Ovary (tissue), 9 donors: ENCODE data around the gene PLCB4. TPM values are rescaled to one million over a fixed set of nuclear protein-coding genes. Genes with fewer than 3 reads are reported as not detected.

Source experiments
- DNase-seq, 5 donors: peaks; one replicate each; pipeline ENCODE4 v3.0.0-alpha.2; 2019 to 2020
- H3K27ac ChIP-seq, 2 donors: fragments of 200-600 bp; one replicate each; pipeline versions ENCODE4 v1.5.1 to v1.8.0; 2019 to 2022
- H3K27me3 ChIP-seq: fragments of 200-600 bp; one replicate; pipeline ENCODE4 v1.8.0; 2022
- H3K36me3 ChIP-seq: fragments of 200-600 bp; sonication (generic); one replicate; pipeline ENCODE4 v1.5.1; 2019
- H3K4me1 ChIP-seq: one replicate; pipeline ENCODE4 v1.8.1; 2013; ENCODE audit warnings: mild to moderate bottlenecking, moderate library complexity; ENCODE audit not compliant: insufficient read depth
- H3K4me3 ChIP-seq: fragments of 200-600 bp; sonication (generic); one replicate; pipeline ENCODE4 v1.5.1; 2017
- H3K9me3 ChIP-seq, 2 donors: fragments of 200-600 bp in 1 of 2; sonication (generic) in 1 of 2; one replicate each; pipeline versions ENCODE4 v1.5.1 to v1.8.1; 2013 to 2019; ENCODE audit warnings: mild to moderate bottlenecking in 1 of 2, moderate library complexity in 1 of 2
- EP300 ChIP-seq: sonication (generic); formaldehyde crosslinking; IDR thresholded peaks from one replicate; pipeline ENCODE4 v1.6.1; 2017; ENCODE audit warnings: antibody characterized with exemption
- POLR2A ChIP-seq: fragments of 450-650 bp; IDR thresholded peaks from one replicate; pipeline ENCODE4 v1.6.1; 2017; ENCODE audit warnings: antibody characterized with exemption, mild to moderate bottlenecking, moderate library complexity
- WGBS, 3 donors: extraction: QIAGEN DNeasy Blood & Tissue Kit in 1 of 3; methylation state at CpG; one replicate each; pipeline versions ENCODE4 v1.1.5 to v1.1.7; 2013 to 2017; 5-methylcytosine and 5-hydroxymethylcytosine counted together
- intact Hi-C, 4 donors: fragments of 100-400 bp; cut with DNase I; formaldehyde crosslinking; loops; one replicate each; pipeline versions ENCODE4 v1.11.0 to v1.15.1; 2022 to 2023
- polyA plus RNA-seq, 2 donors: library from polyadenylated mRNA; stranded (reverse); fragments of 200-250 nt in 1 of 2; fragments of 350-450 nt in 1 of 2; fragmentation: Illumina TruSeq in 1 of 2; extraction: RNeasy Lipid Tissue Mini Kit (QIAGEN cat#74804) in 1 of 2; gene quantifications; one replicate each; pipeline ENCODE4 v1.2.3, GENCODE V29; 2013 to 2014
- total RNA-seq, 7 donors: library from RNA; depleted of rRNA in 2 of 7; stranded (reverse); fragments of >200 nt in 2 of 7; fragmentation: NEBNext Ultra II Directional in 3 of 7; extraction: Animal tissue kit (Norgen Biotek cat#: 25700) in 3 of 7; gene quantifications; one replicate each; pipeline versions ENCODE4 v1.1.0 to v1.2.4, GENCODE V29; 2016 to 2023
- TF ChIP-seq, protein P1 (sequence below), 3 donors: fragments of 450-650 bp in 2 of 3; fragments of 200-600 bp in 1 of 3; IDR thresholded peaks; one replicate each; pipeline versions ENCODE4 v1.5.1 to v1.8.0; 2016 to 2022; ENCODE audit warnings: antibody characterized with exemption in 3 of 3, mild to moderate bottlenecking in 1 of 3
- donor health status: DM: no; HTN: no; CAD: no; lungs with moderate emphysema.
- donor health status: DM: no; HTN: no; CAD: no.
- donor health status: Bipolar disorder and iron deficiency.
- donor health status: DM: yes; HTN: yes; CAD: no.
- donor health status: DM: no; HTN: no; CAD: no.
- donor health status: DM: yes; HTN: yes; CAD: no.

Gene PLCB4
- total and polyA plus RNA-seq, 9 donors, result 2.8 to 11.8 (median 5.6) TPM

DNA sequence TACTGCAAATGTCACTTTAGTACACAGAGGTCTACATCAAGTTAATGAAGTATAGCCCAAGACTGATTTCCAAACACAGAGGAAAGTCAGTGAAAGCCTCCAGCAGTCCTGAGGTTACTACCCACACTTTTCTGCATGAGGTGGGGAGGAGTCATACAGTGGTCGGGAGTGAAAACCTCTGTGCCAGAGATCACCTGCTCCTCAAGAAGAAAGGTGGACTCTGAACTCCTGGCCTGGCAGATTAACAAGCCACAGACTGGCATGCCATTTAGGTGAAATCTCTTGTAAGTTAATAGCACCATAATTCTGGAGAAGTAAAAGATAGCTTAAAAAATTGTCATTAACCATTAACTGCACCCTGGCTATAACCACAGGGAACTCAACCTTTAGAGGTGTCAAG is 320.5 kb downstream of the PLCB4 start:
- WGBS, 3 donors, result 69 to 84% (median 79%) methylated on average over 1 of the region's 1 CpG
- no peak for DNase-seq
- no peaks in the 10 kb centered on the region for H3K27me3 ChIP-seq
- H3K27ac ChIP-seq, result no peak overlapping the region
- no peak overlapping the region for H3K4me3 ChIP-seq
- H3K9me3 ChIP-seq, result no peaks in the 10 kb centered on the region
- no peaks in the 10 kb centered on the region for H3K4me1 ChIP-seq
- no peaks in the 10 kb centered on the region for H3K36me3 ChIP-seq
- intact Hi-C loops, result no loop called here
- TF ChIP-seq POLR2A (no peak), EP300 (no peak)
- TF ChIP-seq, protein P1, sequence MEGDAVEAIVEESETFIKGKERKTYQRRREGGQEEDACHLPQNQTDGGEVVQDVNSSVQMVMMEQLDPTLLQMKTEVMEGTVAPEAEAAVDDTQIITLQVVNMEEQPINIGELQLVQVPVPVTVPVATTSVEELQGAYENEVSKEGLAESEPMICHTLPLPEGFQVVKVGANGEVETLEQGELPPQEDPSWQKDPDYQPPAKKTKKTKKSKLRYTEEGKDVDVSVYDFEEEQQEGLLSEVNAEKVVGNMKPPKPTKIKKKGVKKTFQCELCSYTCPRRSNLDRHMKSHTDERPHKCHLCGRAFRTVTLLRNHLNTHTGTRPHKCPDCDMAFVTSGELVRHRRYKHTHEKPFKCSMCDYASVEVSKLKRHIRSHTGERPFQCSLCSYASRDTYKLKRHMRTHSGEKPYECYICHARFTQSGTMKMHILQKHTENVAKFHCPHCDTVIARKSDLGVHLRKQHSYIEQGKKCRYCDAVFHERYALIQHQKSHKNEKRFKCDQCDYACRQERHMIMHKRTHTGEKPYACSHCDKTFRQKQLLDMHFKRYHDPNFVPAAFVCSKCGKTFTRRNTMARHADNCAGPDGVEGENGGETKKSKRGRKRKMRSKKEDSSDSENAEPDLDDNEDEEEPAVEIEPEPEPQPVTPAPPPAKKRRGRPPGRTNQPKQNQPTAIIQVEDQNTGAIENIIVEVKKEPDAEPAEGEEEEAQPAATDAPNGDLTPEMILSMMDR (IDR thresholded peaks at IDR 0.05), result no peak

DNA sequence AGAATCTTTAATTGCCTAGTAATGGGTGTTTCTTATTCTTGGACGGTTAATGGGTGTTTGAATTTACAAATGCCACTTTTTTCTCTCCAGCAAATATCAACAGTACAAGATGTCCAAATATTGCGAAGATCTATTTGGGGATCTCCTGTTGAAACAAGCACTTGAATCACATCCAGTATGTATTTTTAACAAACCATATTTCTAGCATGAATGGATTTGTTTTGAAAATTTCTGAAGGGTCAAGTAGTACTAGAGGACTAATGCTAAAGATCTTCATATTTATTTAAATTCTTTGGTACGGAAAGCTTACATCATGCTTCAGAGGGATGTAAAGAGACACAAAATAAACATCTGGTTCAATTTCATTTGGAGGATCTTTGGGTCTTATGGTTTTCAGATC is 321.6 kb downstream of the PLCB4 start:
- Histone ChIP-seq H3K27ac (no peak overlapping the region), H3K9me3 (no peaks in the 10 kb centered on the region), H3K27me3 (no peaks in the 10 kb centered on the region), H3K4me1 (no peaks in the 10 kb centered on the region), H3K36me3 (no peaks in the 10 kb centered on the region), H3K4me3 (no peak overlapping the region)
- DNase-seq, result no peak
- WGBS, 3 donors, result 44 to 69% (median 66%) methylated on average over 3 of the region's 3 CpGs
- TF ChIP-seq POLR2A, result no peak
- no peak for TF ChIP-seq EP300
- TF ChIP-seq, protein P1 (IDR thresholded peaks at IDR 0.05), result no peak
- intact Hi-C loops, result no loop called here

DNA sequence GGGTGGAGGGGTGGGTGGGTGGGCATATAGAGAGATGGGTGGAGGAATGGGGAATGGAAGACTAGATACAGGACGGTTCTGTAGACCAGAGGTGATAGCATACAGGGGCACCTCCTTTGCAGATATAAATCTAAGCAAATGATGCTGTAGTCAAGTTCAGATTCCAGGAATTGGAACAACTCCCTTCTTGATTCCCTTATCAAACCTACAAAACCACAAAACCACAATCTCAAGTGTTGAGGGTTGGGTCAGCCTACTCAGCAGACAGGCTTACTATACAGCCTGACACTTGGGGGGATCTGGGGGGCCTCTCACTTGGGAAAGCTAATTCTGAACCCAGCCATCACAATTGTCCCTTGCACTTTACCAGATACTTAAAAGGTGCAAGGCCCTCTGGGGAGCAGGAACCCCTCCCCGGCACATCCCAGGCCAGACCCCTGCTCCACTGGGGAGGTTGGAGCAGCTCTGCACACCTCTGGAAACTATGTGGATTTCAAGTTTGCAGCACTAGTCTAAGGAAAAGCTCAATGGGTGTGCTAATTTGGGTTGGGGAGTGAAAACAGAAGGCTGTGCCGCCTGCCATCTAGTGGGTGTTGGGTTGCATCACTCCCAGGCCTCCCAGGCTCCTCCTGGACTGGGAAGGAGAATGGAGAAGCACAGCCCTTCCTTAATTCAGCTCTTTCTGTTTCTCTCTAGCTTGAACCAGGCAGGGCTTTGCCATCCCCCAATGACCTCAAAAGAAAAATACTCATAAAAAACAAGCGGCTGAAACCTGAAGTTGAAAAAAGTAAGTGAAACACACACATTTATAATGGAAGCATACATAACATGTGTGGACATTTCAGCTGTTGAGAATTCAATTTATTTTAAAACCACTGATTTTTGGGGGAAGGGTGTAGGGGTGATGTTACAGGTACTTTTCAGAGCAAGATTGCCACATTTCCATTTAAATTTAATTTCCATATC is 324.3 kb downstream of the PLCB4 start:
- no peak overlapping the region for H3K27ac ChIP-seq
- no peaks in the 10 kb centered on the region for H3K27me3 ChIP-seq
- H3K4me1 ChIP-seq, result no peaks in the 10 kb centered on the region
- peak; percentile 19 to 67 (median 54) for DNase-seq
- no peaks in the 10 kb centered on the region for H3K36me3 ChIP-seq
- intact Hi-C loops, result no loop called here
- H3K9me3 ChIP-seq, result no peaks in the 10 kb centered on the region
- H3K4me3 ChIP-seq, result no peak overlapping the region
- TF ChIP-seq POLR2A (no peak), EP300 (no peak)
- TF ChIP-seq, protein P1 (IDR thresholded peaks at IDR 0.05), result peak; percentile 22 to 54 (median 33)
- 33 to 39% (median 39%) methylated on average over 4 of the region's 4 CpGs for WGBS, 3 donors

DNA sequence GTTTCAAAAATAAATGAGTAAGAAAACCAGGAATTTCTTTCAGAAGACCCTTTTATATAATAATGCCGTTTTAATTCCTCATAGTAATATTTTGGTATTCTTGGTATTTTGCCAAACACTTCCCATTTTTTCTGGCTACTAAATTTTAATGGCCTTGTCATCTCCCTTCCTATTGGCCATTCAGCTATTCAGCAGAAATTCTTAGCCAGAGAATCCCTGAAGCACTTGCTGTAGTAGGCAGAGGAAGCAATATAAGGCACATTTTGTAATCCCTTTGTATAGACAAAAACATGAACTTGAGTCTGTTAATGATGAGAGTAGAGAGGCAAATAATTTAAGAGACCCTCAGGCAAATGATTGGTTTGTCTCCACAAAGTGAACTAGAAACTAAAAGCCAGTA is 327.1 kb downstream of the PLCB4 start:
- Histone ChIP-seq H3K27me3 (no peaks in the 10 kb centered on the region), H3K4me1 (no peaks in the 10 kb centered on the region), H3K36me3 (no peaks in the 10 kb centered on the region), H3K4me3 (no peak overlapping the region), H3K27ac (no peak overlapping the region), H3K9me3 (no peaks in the 10 kb centered on the region)
- intact Hi-C loops, result no loop called here
- DNase-seq, result no peak
- TF ChIP-seq EP300, result no peak
- TF ChIP-seq, protein P1 (IDR thresholded peaks at IDR 0.05), result no peak
- TF ChIP-seq POLR2A, result no peak
- 32 to 69% (median 41%) methylated on average over 1 of the region's 1 CpG for WGBS, 3 donors
